Stimulated activated naive CD4-positive, alpha-beta T cell treated with Interleukin-2 at 50 U/mL for 16 hours (primary cell): Measurements from ENCODE around the gene PPM1A.

Experiments
- DNase-seq: peaks from one replicate; lab custom pipeline; 2025; lab: John Stamatoyannopoulos, UW

PPM1A gene

GRCh38 chr14:60248697-60249318 lies at the start of gene PPM1A:
PPM1A (plus strand) TSS chr14:60249221; CDS start chr14:60282704, 33,483 bp downstream.
- DNase-seq: peak; percentile 93

GRCh38 chr14:60199321-60199720 lies 49.7 kb upstream of the PPM1A start:
- DNase-seq: no peak

- no peak for DNase-seq
Measured at GRCh38 chr14:60204104-60204842, 44.7 kb upstream of the PPM1A start.

GRCh38 chr14:60204843-60205774 lies 43.9 kb upstream of the PPM1A start:
- no peak for DNase-seq

- DNase-seq: no peak
Measured at GRCh38 chr14:60206249-60206670, 42.8 kb upstream of the PPM1A start.

- no peak for DNase-seq
Measured at GRCh38 chr14:60206837-60207533, 42.0 kb upstream of the PPM1A start.

GRCh38 chr14:60210703-60211102 lies 38.3 kb upstream of the PPM1A start:
- no peak for DNase-seq

- no peak for DNase-seq
Measured at GRCh38 chr14:60211153-60211552, 37.9 kb upstream of the PPM1A start.

GRCh38 chr14:60212503-60213371 lies 36.3 kb upstream of the PPM1A start:
- DNase-seq: no peak

GRCh38 chr14:60214003-60214402 lies 35.0 kb upstream of the PPM1A start:
- DNase-seq: no peak

- DNase-seq: no peak
Measured at GRCh38 chr14:60214415-60215126, 34.5 kb upstream of the PPM1A start.

- no peak for DNase-seq
Measured at GRCh38 chr14:60215127-60215444, 33.9 kb upstream of the PPM1A start.

GRCh38 chr14:60215520-60216420 lies 33.3 kb upstream of the PPM1A start:
- DNase-seq: no peak

GRCh38 chr14:60217713-60218112 lies 31.3 kb upstream of the PPM1A start:
- DNase-seq: no peak

- DNase-seq: no peak
Measured at GRCh38 chr14:60220084-60220483, 28.9 kb upstream of the PPM1A start.

GRCh38 chr14:60220917-60221316 lies 28.1 kb upstream of the PPM1A start:
- DNase-seq: no peak

- no peak for DNase-seq
Measured at GRCh38 chr14:60221457-60221856, 27.6 kb upstream of the PPM1A start.

GRCh38 chr14:60222820-60223219 lies 26.2 kb upstream of the PPM1A start:
- no peak for DNase-seq

GRCh38 chr14:60225265-60225664 lies 23.8 kb upstream of the PPM1A start:
- no peak for DNase-seq
